ENCODE results near the gene PACSIN3. TPM values are rescaled to one million over a fixed set of nuclear protein-coding genes. Genes with fewer than 3 reads are reported as not detected.

The PACSIN3 gene
- total RNA-seq, 4 donors from 2014 or later = 129 to 369 (median 205) TPM

- Histone ChIP-seq H3K27ac (no peak overlapping the region), H3K4me1 (peaks cover 11 to 13% of the 10 kb centered on the region in 2 donors), H3K4me3 (no peak overlapping the region), H3K27me3 (no peaks in the 10 kb centered on the region), H3K36me3 (peaks cover 0 to 11% of the 10 kb centered on the region in 2 donors), H3K9me3 (no peaks in the 10 kb centered on the region)
- DNase-seq (no peak), ATAC-seq (no peak)
- no peak for TF ChIP-seq POLR2A (IDR thresholded peaks at IDR 0.05)
- TF ChIP-seq CTCF (IDR thresholded peaks at IDR 0.05 in 4 of 5, conservative IDR thresholded peaks at IDR 0.05 in 1 of 5) = no peak
- in situ Hi-C loops (cut with MboI; ENCODE audit: low sequenced_read_pairs in 4 of 4) = no loop called here
- intact Hi-C loops (cut with DNase I; ENCODE audit: low total_unique reads) = no loop called here
Observed at GRCh38 chr11:47220401-47220821, 34.2 kb upstream of the PACSIN3 start.

- H3K9me3 ChIP-seq = no peaks in the 10 kb centered on the region
- peak overlapping the region; percentile 95 to 98 (median 97) for H3K27ac ChIP-seq
- peaks cover 14 to 23% of the 10 kb centered on the region in 2 donors for H3K4me1 ChIP-seq
- H3K4me3 ChIP-seq = peak overlapping the region; percentile 69 to 89 (median 70)
- in situ Hi-C loops (cut with MboI; ENCODE audit: low sequenced_read_pairs in 4 of 4) = no loop called here
- no peaks in the 10 kb centered on the region for H3K27me3 ChIP-seq
- intact Hi-C loops (cut with DNase I; ENCODE audit: low total_unique reads) = no loop called here
- no peak for TF ChIP-seq CTCF (IDR thresholded peaks at IDR 0.05 in 4 of 5, conservative IDR thresholded peaks at IDR 0.05 in 1 of 5)
- ATAC-seq = no peak
- DNase-seq = no peak
- peaks cover 0 to 3% of the 10 kb centered on the region in 2 donors for H3K36me3 ChIP-seq
Observed at GRCh38 chr11:47216121-47216798, 30.0 kb upstream of the PACSIN3 start.

DNA sequence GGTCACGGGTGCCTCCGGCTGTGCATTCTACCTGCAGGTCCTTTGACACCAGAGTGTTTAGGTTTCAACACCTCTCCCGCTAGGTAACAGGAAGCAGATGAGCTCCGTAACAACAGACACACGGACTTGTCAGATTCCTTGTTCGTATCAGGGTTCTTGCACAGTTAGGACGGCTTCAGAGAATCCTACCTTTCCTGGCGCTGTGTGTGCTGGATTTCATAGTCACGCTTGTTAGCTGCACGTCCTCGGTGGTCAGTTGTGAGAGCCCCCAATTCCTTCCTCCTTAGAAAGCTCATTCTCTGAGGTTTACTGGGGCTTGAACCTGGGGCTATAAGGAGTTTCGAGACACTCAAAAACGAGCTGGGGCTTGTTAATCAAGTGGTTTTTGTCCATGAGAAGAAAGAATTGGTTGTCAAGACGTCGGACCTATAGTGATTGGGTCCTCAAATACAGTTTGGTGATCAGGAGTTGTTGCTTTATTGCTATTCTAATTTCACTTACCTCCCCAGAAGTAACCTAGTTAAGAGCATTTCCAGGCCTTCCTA is 29.2 kb upstream of the PACSIN3 start:
- H3K4me1 ChIP-seq = peaks cover 14 to 23% of the 10 kb centered on the region in 2 donors
- no peak for DNase-seq
- no peak for ATAC-seq
- H3K27ac ChIP-seq = peak overlapping the region; percentile 95 to 98 (median 97)
- H3K27me3 ChIP-seq = no peaks in the 10 kb centered on the region
- no peaks in the 10 kb centered on the region for H3K36me3 ChIP-seq
- TF ChIP-seq POLR2A (IDR thresholded peaks at IDR 0.05) = no peak
- no peak for TF ChIP-seq CTCF (IDR thresholded peaks at IDR 0.05 in 4 of 5, conservative IDR thresholded peaks at IDR 0.05 in 1 of 5)
- peak overlapping the region; percentile 69 to 89 (median 70) for H3K4me3 ChIP-seq
- intact Hi-C loops (cut with DNase I; ENCODE audit: low total_unique reads) = loop anchor here (2.0 kb wide), 1 partner anchor 39 kb away; the partner anchor contains the start of gene ARFGAP2
- in situ Hi-C loops (cut with MboI; ENCODE audit: low sequenced_read_pairs in 4 of 4) = no loop called here
- H3K9me3 ChIP-seq = no peaks in the 10 kb centered on the region

- in situ Hi-C loops (cut with MboI; ENCODE audit: low sequenced_read_pairs in 4 of 4) = no loop called here
- TF ChIP-seq POLR2A (IDR thresholded peaks at IDR 0.05) (peak; percentile 64 to 74), CTCF (IDR thresholded peaks at IDR 0.05 in 4 of 5, conservative IDR thresholded peaks at IDR 0.05 in 1 of 5) (no peak)
- peaks cover 14 to 23% of the 10 kb centered on the region in 2 donors for H3K4me1 ChIP-seq
- intact Hi-C loops (cut with DNase I; ENCODE audit: low total_unique reads) = loop anchor here (1.0 to 2.0 kb wide), 6 partner anchors 27 to 194 kb away; partner anchors contain the start of genes ACP2, ARFGAP2 and SLC39A13
- H3K4me3 ChIP-seq = peak overlapping the region; percentile 69 to 89 (median 70)
- H3K9me3 ChIP-seq = no peaks in the 10 kb centered on the region
- H3K27ac ChIP-seq = peak overlapping the region; percentile 95 to 98 (median 97)
- H3K27me3 ChIP-seq = no peaks in the 10 kb centered on the region
- peak; percentile 92 to 94 for DNase-seq
- H3K36me3 ChIP-seq = no peaks in the 10 kb centered on the region
- ATAC-seq = peak; percentile 95 to 96
Observed at GRCh38 chr11:47213950-47214565, 27.8 kb upstream of the PACSIN3 start.
